ENCODE data around the gene CLHC1. TPM values are rescaled to one million over a fixed set of nuclear protein-coding genes. Genes with fewer than 3 reads are reported as not detected.
"Not testable (repeated sequence)": the region's sequence is repeated elsewhere in the genome, so short reads cannot be mapped to it uniquely, and the experiment has no call there.

The CLHC1 gene
- 7.2 and 11.9 TPM in 2 replicates for total RNA-seq
- polyA plus RNA-seq = 2.5 and 6.5 TPM in 2 replicates
- 2.4 and 5.2 TPM in 2 replicates for polyA plus RNA-seq (2012)
- not detected in 2 replicates for polyA minus RNA-seq (ENCODE audit: low replicate concordance)

DNA sequence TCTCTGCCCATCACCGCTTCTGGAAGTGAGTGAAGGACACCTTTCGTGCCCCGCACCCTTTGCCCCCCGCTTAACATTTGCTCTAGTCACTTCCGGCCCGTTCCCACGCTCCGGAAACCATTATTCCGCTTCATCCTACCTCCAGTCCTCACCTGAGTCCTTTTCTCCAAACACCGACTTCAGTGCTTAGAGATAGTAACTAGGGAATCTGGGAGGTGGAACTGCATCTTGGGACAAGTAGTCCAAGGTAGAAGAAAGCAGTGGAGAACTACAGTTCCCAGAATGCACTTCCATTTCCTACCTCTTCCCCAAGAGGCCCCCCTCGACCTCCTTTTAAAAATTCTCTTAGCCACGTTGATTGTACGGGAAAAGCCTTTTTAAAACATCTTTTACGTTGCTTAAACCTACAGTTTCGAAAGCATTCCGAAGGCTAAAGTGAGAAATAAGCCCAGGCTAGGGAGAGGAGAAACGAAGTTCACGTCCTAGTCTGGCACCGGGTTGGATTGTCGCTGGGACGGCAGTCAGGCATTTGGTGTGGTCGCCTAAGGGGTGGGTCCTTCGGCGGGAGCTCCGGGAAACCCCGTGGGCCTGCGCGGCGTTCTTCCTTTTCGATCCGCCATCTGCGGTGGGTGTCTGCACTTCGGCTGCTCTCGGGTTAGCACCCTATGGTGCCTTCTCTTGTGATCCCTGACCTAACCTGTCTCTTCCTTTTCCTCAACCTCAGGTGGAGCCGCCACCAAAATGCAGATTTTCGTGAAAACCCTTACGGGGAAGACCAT is at the start of gene CLHC1, which contains the start of gene RPS27A:
Gene CLHC1, minus strand, starts transcription at position 210 of the 779 bp plus-strand sequence. CDS start 9,882 bp downstream, outside the sequence.
Gene RPS27A, plus strand, starts transcription at position 605 of the 779 bp plus-strand sequence. Its CDS starts 137 bp downstream, at position 742.
- Histone ChIP-seq H3K27ac (ENCODE audit: insufficient read depth, low read length) (peak within 1 kb of the TSS; percentile 99), H3K27me3 (ENCODE audit: control insufficient read depth, insufficient read depth, low read length) (no peaks in the 10 kb centered on the region), H3K4me1 (ENCODE audit: control insufficient read depth, extremely low read depth, insufficient read depth, low read length) (peaks cover 5% of the 10 kb centered on the region), H2AFZ (ENCODE audit: low read length) (peak within 1 kb of the TSS; percentile 98), H3K36me3 (ENCODE audit: control insufficient read depth, insufficient read depth, low read length) (peaks cover 5% of the 10 kb centered on the region), H3K4me3 (replicated peaks in 1 of 4; ENCODE audit: control extremely low read depth in 1 of 4, insufficient read depth in 1 of 4, low read depth in 3 of 4, low read length in 4 of 4) (peak within 1 kb of the TSS; percentile 95 to 99 (median 98)), H4K20me1 (ENCODE audit: control insufficient read depth, extremely low read depth, insufficient read depth, low read length) (no peaks in the 10 kb centered on the region), H3K4me2 (ENCODE audit: extremely low read depth, insufficient read depth, low read length) (peak within 1 kb of the TSS; percentile 94), H3K9ac (ENCODE audit: insufficient read depth, low read length) (peak within 1 kb of the TSS; percentile 93), H3K79me2 (ENCODE audit: control insufficient read depth, insufficient read depth, low read length) (peaks cover 37% of the 10 kb centered on the region), H3K9me3 (ENCODE audit: control insufficient read depth, insufficient read depth, low read depth, low read length) (no peaks in the 10 kb centered on the region)
- TF ChIP-seq EZH2 (IDR thresholded peaks at IDR 0.05; ENCODE audit: low read length, missing control alignments) = no peak
- TF ChIP-seq, protein P1, sequence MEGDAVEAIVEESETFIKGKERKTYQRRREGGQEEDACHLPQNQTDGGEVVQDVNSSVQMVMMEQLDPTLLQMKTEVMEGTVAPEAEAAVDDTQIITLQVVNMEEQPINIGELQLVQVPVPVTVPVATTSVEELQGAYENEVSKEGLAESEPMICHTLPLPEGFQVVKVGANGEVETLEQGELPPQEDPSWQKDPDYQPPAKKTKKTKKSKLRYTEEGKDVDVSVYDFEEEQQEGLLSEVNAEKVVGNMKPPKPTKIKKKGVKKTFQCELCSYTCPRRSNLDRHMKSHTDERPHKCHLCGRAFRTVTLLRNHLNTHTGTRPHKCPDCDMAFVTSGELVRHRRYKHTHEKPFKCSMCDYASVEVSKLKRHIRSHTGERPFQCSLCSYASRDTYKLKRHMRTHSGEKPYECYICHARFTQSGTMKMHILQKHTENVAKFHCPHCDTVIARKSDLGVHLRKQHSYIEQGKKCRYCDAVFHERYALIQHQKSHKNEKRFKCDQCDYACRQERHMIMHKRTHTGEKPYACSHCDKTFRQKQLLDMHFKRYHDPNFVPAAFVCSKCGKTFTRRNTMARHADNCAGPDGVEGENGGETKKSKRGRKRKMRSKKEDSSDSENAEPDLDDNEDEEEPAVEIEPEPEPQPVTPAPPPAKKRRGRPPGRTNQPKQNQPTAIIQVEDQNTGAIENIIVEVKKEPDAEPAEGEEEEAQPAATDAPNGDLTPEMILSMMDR (conservative IDR thresholded peaks at IDR 0.05 in 1 of 2, IDR thresholded peaks at IDR 0.05 in 1 of 2; ENCODE audit: low read depth in 1 of 2, low read length in 2 of 2) = no peak
- peak; percentile 99 for DNase-seq (ENCODE audit: low read depth in 2 of 2)

- H4K20me1 ChIP-seq (ENCODE audit: control insufficient read depth, extremely low read depth, insufficient read depth, low read length); H3K9ac ChIP-seq (ENCODE audit: insufficient read depth, low read length); H2AFZ ChIP-seq (ENCODE audit: low read length); H3K27me3 ChIP-seq (ENCODE audit: control insufficient read depth, insufficient read depth, low read length); H3K36me3 ChIP-seq (ENCODE audit: control insufficient read depth, insufficient read depth, low read length); DNase-seq (ENCODE audit: low read depth in 2 of 2); H3K4me1 ChIP-seq (ENCODE audit: control insufficient read depth, extremely low read depth, insufficient read depth, low read length); H3K27ac ChIP-seq (ENCODE audit: insufficient read depth, low read length); H3K4me3 ChIP-seq (replicated peaks in 1 of 4; ENCODE audit: control extremely low read depth in 1 of 4, insufficient read depth in 1 of 4, low read depth in 3 of 4, low read length in 4 of 4); H3K9me3 ChIP-seq (ENCODE audit: control insufficient read depth, insufficient read depth, low read depth, low read length); H3K79me2 ChIP-seq (ENCODE audit: control insufficient read depth, insufficient read depth, low read length); H3K4me2 ChIP-seq (ENCODE audit: extremely low read depth, insufficient read depth, low read length): not testable (repeated sequence)
These were observed 48.9 kb upstream of the CLHC1 start for GRCh38 chr2:55280851-55281546.

- H2AFZ ChIP-seq (ENCODE audit: low read length); H3K27ac ChIP-seq (ENCODE audit: insufficient read depth, low read length); DNase-seq (ENCODE audit: low read depth in 2 of 2); H3K4me2 ChIP-seq (ENCODE audit: extremely low read depth, insufficient read depth, low read length); H3K9me3 ChIP-seq (ENCODE audit: control insufficient read depth, insufficient read depth, low read depth, low read length); H3K36me3 ChIP-seq (ENCODE audit: control insufficient read depth, insufficient read depth, low read length); H3K9ac ChIP-seq (ENCODE audit: insufficient read depth, low read length); H3K4me1 ChIP-seq (ENCODE audit: control insufficient read depth, extremely low read depth, insufficient read depth, low read length); H3K79me2 ChIP-seq (ENCODE audit: control insufficient read depth, insufficient read depth, low read length); H4K20me1 ChIP-seq (ENCODE audit: control insufficient read depth, extremely low read depth, insufficient read depth, low read length); H3K27me3 ChIP-seq (ENCODE audit: control insufficient read depth, insufficient read depth, low read length); H3K4me3 ChIP-seq (replicated peaks in 1 of 4; ENCODE audit: control extremely low read depth in 1 of 4, insufficient read depth in 1 of 4, low read depth in 3 of 4, low read length in 4 of 4): not testable (repeated sequence)
These were observed 47.8 kb upstream of the CLHC1 start for GRCh38 chr2:55279859-55280424.

DNA sequence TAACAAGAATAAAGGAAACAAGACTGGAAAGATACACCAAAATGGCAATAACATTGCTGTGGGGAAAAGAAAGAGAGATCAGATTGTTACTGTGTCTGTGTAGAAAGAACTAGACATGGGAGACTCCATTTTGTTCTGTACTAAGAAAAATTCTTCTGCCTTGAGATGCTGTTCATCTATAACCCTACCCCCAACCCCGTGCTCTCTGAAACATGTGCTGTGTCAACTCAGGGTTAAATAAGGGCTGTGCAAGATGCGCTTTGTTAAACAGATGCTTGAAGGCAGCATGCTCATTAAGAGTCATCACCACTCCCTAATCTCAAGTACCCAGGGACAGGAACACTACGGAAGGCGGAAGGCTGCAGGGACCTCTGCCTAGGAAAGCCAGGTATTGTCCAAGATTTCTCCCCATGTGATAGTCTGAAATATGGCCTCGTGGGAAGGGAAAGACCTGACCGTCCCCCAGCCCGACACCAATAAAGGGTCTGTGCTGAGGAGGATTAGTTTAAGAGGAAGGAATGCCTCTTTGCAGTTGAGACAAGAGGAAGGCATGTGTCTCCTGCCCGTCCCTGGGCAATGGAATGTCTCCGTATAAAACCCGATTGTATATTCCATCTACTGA is 47.2 kb upstream of the CLHC1 start:
- H3K27me3 ChIP-seq (ENCODE audit: control insufficient read depth, insufficient read depth, low read length); H2AFZ ChIP-seq (ENCODE audit: low read length); H3K4me2 ChIP-seq (ENCODE audit: extremely low read depth, insufficient read depth, low read length); H4K20me1 ChIP-seq (ENCODE audit: control insufficient read depth, extremely low read depth, insufficient read depth, low read length); H3K4me3 ChIP-seq (replicated peaks in 1 of 4; ENCODE audit: control extremely low read depth in 1 of 4, insufficient read depth in 1 of 4, low read depth in 3 of 4, low read length in 4 of 4); H3K4me1 ChIP-seq (ENCODE audit: control insufficient read depth, extremely low read depth, insufficient read depth, low read length); H3K9me3 ChIP-seq (ENCODE audit: control insufficient read depth, insufficient read depth, low read depth, low read length); H3K27ac ChIP-seq (ENCODE audit: insufficient read depth, low read length); H3K9ac ChIP-seq (ENCODE audit: insufficient read depth, low read length); DNase-seq (ENCODE audit: low read depth in 2 of 2); H3K79me2 ChIP-seq (ENCODE audit: control insufficient read depth, insufficient read depth, low read length); H3K36me3 ChIP-seq (ENCODE audit: control insufficient read depth, insufficient read depth, low read length): not testable (repeated sequence)

Measured in fibroblast of lung (primary cell).